Measurements from ENCODE around the gene ACTL6B. TPM values are rescaled to one million over a fixed set of nuclear protein-coding genes. Genes with fewer than 3 reads are reported as not detected.

The ACTL6B gene
- total and polyA plus RNA-seq, 9 of the 15 experiments (the other 6 are each of a cell fraction or from before 2014, with no cell fraction given) = not detected

DNA sequence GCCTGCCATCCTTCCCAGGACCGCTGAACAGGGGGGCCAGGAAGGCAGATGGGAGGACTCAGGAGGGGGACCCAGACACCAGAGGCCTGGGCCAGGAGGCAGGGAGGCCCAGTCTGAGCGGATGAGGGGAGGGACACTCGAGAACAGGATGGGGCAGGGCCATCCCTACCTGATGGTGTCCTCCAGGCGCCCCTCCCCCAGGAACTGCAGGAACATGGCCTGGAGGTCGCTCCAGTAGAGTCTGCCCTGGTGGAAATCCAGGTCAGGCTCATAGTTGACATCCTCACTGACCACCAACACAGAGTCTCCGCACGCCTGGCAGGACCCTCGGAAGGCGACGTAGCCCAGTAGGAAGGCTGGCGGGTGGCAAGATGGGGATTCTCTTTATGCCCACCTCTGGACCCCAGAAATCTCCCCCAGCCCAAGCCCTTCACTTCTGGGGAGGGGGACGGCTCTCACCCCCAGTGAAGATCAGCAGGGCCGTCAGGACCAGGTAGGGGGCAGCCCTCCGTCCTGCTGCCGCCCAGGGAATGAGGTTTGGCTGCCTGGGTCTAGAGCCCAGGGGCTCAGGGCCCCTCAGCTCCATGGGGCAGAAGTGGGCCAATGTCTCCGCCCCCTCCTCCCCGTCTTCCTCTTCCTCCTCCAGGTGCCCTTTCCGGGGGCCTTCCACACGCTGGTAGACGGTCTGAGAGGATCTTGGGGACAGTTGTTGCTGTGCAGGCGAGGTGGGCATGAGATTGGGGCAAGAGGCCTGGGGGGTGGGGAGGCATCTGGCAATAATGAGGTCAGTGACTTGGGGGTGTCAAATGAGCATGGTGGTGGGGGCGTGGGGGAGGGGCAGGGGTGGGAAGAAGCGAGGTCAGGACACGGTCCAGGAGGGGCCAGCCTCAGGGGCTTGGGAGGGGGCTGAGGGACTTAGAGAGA is 15.5 kb downstream of the ACTL6B start:
- peak overlapping the region; percentile 98 for H3K27ac ChIP-seq (ENCODE audit: extremely low read depth, low read depth, low read length)
- TF ChIP-seq CXXC5 (CRISPR knock-in tag; IDR thresholded peaks at IDR 0.05) (peak; percentile 6), POLR2H (tag; IDR thresholded peaks at IDR 0.05; ENCODE audit: low read depth) (no peak), STAT5B (CRISPR knock-in tag; IDR thresholded peaks at IDR 0.05) (no peak), TAF1 (IDR thresholded peaks at IDR 0.05; ENCODE audit: control insufficient read depth, extremely low read depth, insufficient read depth, low read length, severe bottlenecking) (peak; percentile 29), ZNF3 (CRISPR knock-in tag; IDR thresholded peaks at IDR 0.05) (no peak), HNRNPLL (IDR thresholded peaks at IDR 0.05; ENCODE audit: low read depth, low read length, poor library complexity, severe bottlenecking) (no peak), MCM7 (IDR thresholded peaks at IDR 0.05) (no peak), PHF20 (IDR thresholded peaks at IDR 0.05; ENCODE audit: partially characterized antibody) (no peak), ZC3H8 (IDR thresholded peaks at IDR 0.05) (no peak), ARNT (IDR thresholded peaks at IDR 0.05) (no peak), KAT8 (IDR thresholded peaks at IDR 0.05; ENCODE audit: low read depth) (no peak), MIER1 (IDR thresholded peaks at IDR 0.05; ENCODE audit: low read depth) (no peak), ZBTB17 (CRISPR knock-in tag; IDR thresholded peaks at IDR 0.05) (peak; percentile 67; the same call in 1 of the 2 replicates), TRIM28 (IDR thresholded peaks at IDR 0.05) (no peak), FOXA1 (IDR thresholded peaks at IDR 0.05; ENCODE audit: borderline replicate concordance) (no peak), CREB1 (IDR thresholded peaks at IDR 0.05) (no peak), CREB1 (CRISPR knock-in tag; IDR thresholded peaks at IDR 0.05) (peak; percentile 15; the same call in 1 of the 2 replicates), FOXK1 (CRISPR knock-in tag; IDR thresholded peaks at IDR 0.05; ENCODE audit: borderline replicate concordance) (no peak), DNMT1 (IDR thresholded peaks at IDR 0.05) (no peak), RB1 (IDR thresholded peaks at IDR 0.05; ENCODE audit: low read depth) (no peak), HMG20B (CRISPR knock-in tag; IDR thresholded peaks at IDR 0.05) (0 out of 2 replicates have a peak, but pooled peaks have one; percentile 19), NR1H2 (CRISPR knock-in tag; IDR thresholded peaks at IDR 0.05) (peak; percentile 86; the same call in 1 of the 2 replicates)
- TF ChIP-seq, protein P1, sequence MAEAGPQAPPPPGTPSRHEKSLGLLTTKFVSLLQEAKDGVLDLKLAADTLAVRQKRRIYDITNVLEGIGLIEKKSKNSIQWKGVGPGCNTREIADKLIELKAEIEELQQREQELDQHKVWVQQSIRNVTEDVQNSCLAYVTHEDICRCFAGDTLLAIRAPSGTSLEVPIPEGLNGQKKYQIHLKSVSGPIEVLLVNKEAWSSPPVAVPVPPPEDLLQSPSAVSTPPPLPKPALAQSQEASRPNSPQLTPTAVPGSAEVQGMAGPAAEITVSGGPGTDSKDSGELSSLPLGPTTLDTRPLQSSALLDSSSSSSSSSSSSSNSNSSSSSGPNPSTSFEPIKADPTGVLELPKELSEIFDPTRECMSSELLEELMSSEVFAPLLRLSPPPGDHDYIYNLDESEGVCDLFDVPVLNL (CRISPR knock-in tag; IDR thresholded peaks at IDR 0.05; ENCODE audit: low read depth) = no peak; the same call in 1 of the 2 replicates

More for the DNA sequence above, 15.5 kb downstream of the ACTL6B start:
- Histone ChIP-seq H4K20me1 (replicated peaks; ENCODE audit: control insufficient read depth, insufficient read depth, low read length) (no peaks in the 10 kb centered on the region), H3K4me1 (replicated peaks in 1 of 2; ENCODE audit: control insufficient read depth in 2 of 2, insufficient read depth in 2 of 2, low read length in 2 of 2) (peaks cover 25 to 41% of the 10 kb centered on the region in 2 experiments), H3K9me3 (replicated peaks; ENCODE audit: control insufficient read depth, insufficient read depth, low read depth, low read length) (no peaks in the 10 kb centered on the region), H3K4me3 (peak overlapping the region; percentile 55), H2AFZ (ENCODE audit: low read depth, low read length) (peak overlapping the region; percentile 44), H3K9me1 (ENCODE audit: control insufficient read depth, insufficient read depth, low read length) (no peaks in the 10 kb centered on the region), H3K4me2 (ENCODE audit: insufficient read depth, low read length) (peak overlapping the region; percentile 95), H3K36me3 (ENCODE audit: control insufficient read depth, insufficient read depth, low read length) (peaks cover 15% of the 10 kb centered on the region), H3K27me3 (ENCODE audit: control insufficient read depth in 2 of 2, insufficient read depth in 2 of 2, low read length in 2 of 2) (no peaks in the 10 kb centered on the region), H3K79me2 (ENCODE audit: control insufficient read depth, insufficient read depth, low read length) (peaks cover 57% of the 10 kb centered on the region), H3K9ac (ENCODE audit: insufficient read depth in 1 of 2, low read depth in 2 of 2, low read length in 2 of 2) (peak overlapping the region; percentile 92 to 94)
- intact Hi-C loops (cut with micrococcal nuclease) = loop anchor here (1.0 to 5.0 kb wide), 2 partner anchors 33 to 52 kb away; partner anchors contain the start of genes GIGYF1 and GNB2
- under 1% methylated on average over 22 of the region's 24 CpGs for WGBS (ENCODE audit: insufficient coverage, low coverage, missing lambda C conversion rate)
- FAIRE-seq (peak; percentile 29), ATAC-seq (peak; percentile 61), DNase-seq (ENCODE audit: extremely low read depth in 1 of 4, low spot score in 3 of 4) (peak; percentile 76 to 88 (median 86))
- in situ Hi-C loops (cut with MboI) = no loop called here
- POLR2A ChIA-PET = interaction anchor here (0.8 to 2.7 kb wide), 3 partner anchors 11 to 40 kb away, joined by 3 to 22 read pairs (median 6); no protein-coding TSS in a partner anchor
- CTCF ChIA-PET (ENCODE audit: low intra/inter-chr PET ratio) = no interaction called here
- no TSS peak for BruUV-seq (replicated peaks)

Measured in K562 (cell line).